HCT116 (cell line): Measurements from ENCODE around the gene ARRDC1.

Source experiments
- CTCF ChIP-seq, 3 experiments: fragments of 200-600 bp in 1 of 3; sonication (generic) in 1 of 3; IDR thresholded peaks in 2 of 3; conservative IDR thresholded peaks in 1 of 3; 2 replicates each; pipeline ENCODE4 v1.5.1; 2012 to 2017; ENCODE audit warnings: low read depth in 2 of 3, low read length in 2 of 3, antibody characterized with exemption in 1 of 3, borderline replicate concordance in 1 of 3, control low read depth in 1 of 3, mild to moderate bottlenecking in 1 of 3, mixed read lengths in 1 of 3, mixed run types in 1 of 3, moderate library complexity in 1 of 3; ENCODE audit not compliant: insufficient read depth in 1 of 3
- EGR1 ChIP-seq: IDR thresholded peaks from 2 replicates; pipeline ENCODE4 v1.6.1; 2012; ENCODE audit warnings: low read depth
- ELF1 ChIP-seq: IDR thresholded peaks from 2 replicates; pipeline ENCODE4 v1.6.1; 2012; ENCODE audit warnings: low read depth, borderline replicate concordance
- EZH2 ChIP-seq: fragments of 200-600 bp; sonication (generic); IDR thresholded peaks from 2 replicates; pipeline ENCODE4 v1.6.1; 2017; ENCODE audit warnings: antibody characterized with exemption, mixed run types
- POLR2A ChIP-seq: IDR thresholded peaks from 2 replicates; pipeline ENCODE4 v1.7.0; 2011; ENCODE audit warnings: borderline replicate concordance; ENCODE audit not compliant: insufficient read depth, insufficient read length; ENCODE audit errors: extremely low read depth
- POLR2AphosphoS5 ChIP-seq: IDR thresholded peaks from 2 replicates; pipeline ENCODE4 v1.6.1; 2011; ENCODE audit warnings: mild to moderate bottlenecking, low read depth, low read length, moderate library complexity
- SIN3A ChIP-seq: IDR thresholded peaks from 2 replicates; pipeline ENCODE4 v1.6.1; 2012; ENCODE audit warnings: low read depth
- SP1 ChIP-seq: IDR thresholded peaks from 2 replicates; pipeline ENCODE4 v1.6.1; 2012; ENCODE audit warnings: low read depth
- YY1 ChIP-seq: IDR thresholded peaks from 2 replicates; pipeline ENCODE4 v1.6.1; 2011; ENCODE audit warnings: low read length, low read depth, moderate library complexity, mild to moderate bottlenecking; ENCODE audit not compliant: insufficient replicate concordance; ENCODE audit errors: extremely low read depth
- TF ChIP-seq, protein P1 (sequence below): IDR thresholded peaks from 2 replicates; pipeline ENCODE4 v1.6.1; 2012
- TF ChIP-seq, protein P2 (sequence below): IDR thresholded peaks from 2 replicates; pipeline ENCODE4 v1.6.1; 2012; ENCODE audit warnings: low read depth

- TF ChIP-seq CTCF (IDR thresholded peaks at IDR 0.05 in 2 of 3, conservative IDR thresholded peaks at IDR 0.05 in 1 of 3; ENCODE audit: borderline replicate concordance in 1 of 3, insufficient read depth in 1 of 3, low read depth in 2 of 3, low read length in 2 of 3) = 0 out of 6 replicates have a peak, but pooled peaks of 1 of the 3 experiments have one; percentile 6
- no peak for TF ChIP-seq SP1
- TF ChIP-seq YY1 = no peak
- TF ChIP-seq POLR2A = no peak
- TF ChIP-seq ELF1 = no peak
- TF ChIP-seq EZH2 = no peak
- TF ChIP-seq POLR2AphosphoS5 = no peak
- TF ChIP-seq EGR1 = no peak
- TF ChIP-seq, protein P1, sequence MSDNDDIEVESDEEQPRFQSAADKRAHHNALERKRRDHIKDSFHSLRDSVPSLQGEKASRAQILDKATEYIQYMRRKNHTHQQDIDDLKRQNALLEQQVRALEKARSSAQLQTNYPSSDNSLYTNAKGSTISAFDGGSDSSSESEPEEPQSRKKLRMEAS = no peak
- TF ChIP-seq SIN3A = no peak
- TF ChIP-seq, protein P2, sequence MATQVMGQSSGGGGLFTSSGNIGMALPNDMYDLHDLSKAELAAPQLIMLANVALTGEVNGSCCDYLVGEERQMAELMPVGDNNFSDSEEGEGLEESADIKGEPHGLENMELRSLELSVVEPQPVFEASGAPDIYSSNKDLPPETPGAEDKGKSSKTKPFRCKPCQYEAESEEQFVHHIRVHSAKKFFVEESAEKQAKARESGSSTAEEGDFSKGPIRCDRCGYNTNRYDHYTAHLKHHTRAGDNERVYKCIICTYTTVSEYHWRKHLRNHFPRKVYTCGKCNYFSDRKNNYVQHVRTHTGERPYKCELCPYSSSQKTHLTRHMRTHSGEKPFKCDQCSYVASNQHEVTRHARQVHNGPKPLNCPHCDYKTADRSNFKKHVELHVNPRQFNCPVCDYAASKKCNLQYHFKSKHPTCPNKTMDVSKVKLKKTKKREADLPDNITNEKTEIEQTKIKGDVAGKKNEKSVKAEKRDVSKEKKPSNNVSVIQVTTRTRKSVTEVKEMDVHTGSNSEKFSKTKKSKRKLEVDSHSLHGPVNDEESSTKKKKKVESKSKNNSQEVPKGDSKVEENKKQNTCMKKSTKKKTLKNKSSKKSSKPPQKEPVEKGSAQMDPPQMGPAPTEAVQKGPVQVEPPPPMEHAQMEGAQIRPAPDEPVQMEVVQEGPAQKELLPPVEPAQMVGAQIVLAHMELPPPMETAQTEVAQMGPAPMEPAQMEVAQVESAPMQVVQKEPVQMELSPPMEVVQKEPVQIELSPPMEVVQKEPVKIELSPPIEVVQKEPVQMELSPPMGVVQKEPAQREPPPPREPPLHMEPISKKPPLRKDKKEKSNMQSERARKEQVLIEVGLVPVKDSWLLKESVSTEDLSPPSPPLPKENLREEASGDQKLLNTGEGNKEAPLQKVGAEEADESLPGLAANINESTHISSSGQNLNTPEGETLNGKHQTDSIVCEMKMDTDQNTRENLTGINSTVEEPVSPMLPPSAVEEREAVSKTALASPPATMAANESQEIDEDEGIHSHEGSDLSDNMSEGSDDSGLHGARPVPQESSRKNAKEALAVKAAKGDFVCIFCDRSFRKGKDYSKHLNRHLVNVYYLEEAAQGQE = no peak
These were observed 29.6 kb upstream of the ARRDC1 start for GRCh38 chr9:137575716-137576411.
